Measurements from ENCODE around the gene ZNF474. TPM values are rescaled to one million over a fixed set of nuclear protein-coding genes. Genes with fewer than 3 reads are reported as not detected.

The ZNF474 gene
- total RNA-seq, 3 donors from 2014 or later, result 0.25 to 0.40 TPM; not detected in 1

GRCh38 chr5:122173474-122174415 lies 44.4 kb downstream of the ZNF474 start:
- Mint-ChIP-seq H3K4me3 (no peak overlapping the region), H3K4me1 (ENCODE audit: low read depth) (no peaks in the 10 kb centered on the region), H3K27me3 (ENCODE audit: low read depth) (no peaks in the 10 kb centered on the region), H3K9me3 (no peaks in the 10 kb centered on the region), H3K36me3 (ENCODE audit: insufficient read depth) (no peaks in the 10 kb centered on the region)
- no peak for ATAC-seq
- no peak for DNase-seq

GRCh38 chr5:122175091-122175490 lies 45.7 kb downstream of the ZNF474 start:
- no peaks in the 10 kb centered on the region for H3K27me3 Mint-ChIP-seq (ENCODE audit: low read depth)
- no peaks in the 10 kb centered on the region for H3K4me1 Mint-ChIP-seq (ENCODE audit: low read depth)
- DNase-seq (no peak), ATAC-seq (no peak)
- H3K36me3 Mint-ChIP-seq (ENCODE audit: insufficient read depth), result no peaks in the 10 kb centered on the region
- no peaks in the 10 kb centered on the region for H3K9me3 Mint-ChIP-seq
- no peak overlapping the region for H3K4me3 Mint-ChIP-seq

- peaks cover under 1% of the 10 kb centered on the region for H3K27me3 Mint-ChIP-seq (ENCODE audit: low read depth)
- peaks cover under 1% of the 10 kb centered on the region for H3K4me1 Mint-ChIP-seq (ENCODE audit: low read depth)
- no peak overlapping the region for H3K4me3 Mint-ChIP-seq
- ATAC-seq, result no peak
- H3K36me3 Mint-ChIP-seq (ENCODE audit: insufficient read depth), result no peaks in the 10 kb centered on the region
- no peak for DNase-seq
- H3K9me3 Mint-ChIP-seq, result no peaks in the 10 kb centered on the region
These were observed 46.5 kb downstream of the ZNF474 start for GRCh38 chr5:122175852-122176251.

- DNase-seq (no peak), ATAC-seq (no peak)
- no peak overlapping the region for H3K4me3 Mint-ChIP-seq
- H3K36me3 Mint-ChIP-seq (ENCODE audit: insufficient read depth), result no peaks in the 10 kb centered on the region
- peaks cover 4% of the 10 kb centered on the region for H3K4me1 Mint-ChIP-seq (ENCODE audit: low read depth)
- no peaks in the 10 kb centered on the region for H3K9me3 Mint-ChIP-seq
- peaks cover 4% of the 10 kb centered on the region for H3K27me3 Mint-ChIP-seq (ENCODE audit: low read depth)
These were observed 47.8 kb downstream of the ZNF474 start for GRCh38 chr5:122177161-122177560.

- peaks cover 4% of the 10 kb centered on the region for H3K4me1 Mint-ChIP-seq (ENCODE audit: low read depth)
- no peak overlapping the region for H3K4me3 Mint-ChIP-seq
These were observed 50.4 kb downstream of the ZNF474 start for GRCh38 chr5:122179701-122180100.

GRCh38 chr5:122180146-122180712 lies 50.9 kb downstream of the ZNF474 start:
- peaks cover 4% of the 10 kb centered on the region for H3K4me1 Mint-ChIP-seq (ENCODE audit: low read depth)
- H3K9me3 Mint-ChIP-seq, result no peaks in the 10 kb centered on the region
- DNase-seq, result no peak
- H3K27me3 Mint-ChIP-seq (ENCODE audit: low read depth), result peaks cover 7% of the 10 kb centered on the region
- ATAC-seq, result no peak
- no peak overlapping the region for H3K4me3 Mint-ChIP-seq
- H3K36me3 Mint-ChIP-seq (ENCODE audit: insufficient read depth), result no peaks in the 10 kb centered on the region

More at GRCh38 chr5:122179701-122180100, 50.4 kb downstream of the ZNF474 start:
- ATAC-seq (no peak), DNase-seq (no peak)
- H3K27me3 Mint-ChIP-seq (ENCODE audit: low read depth), result peaks cover 7% of the 10 kb centered on the region
- H3K36me3 Mint-ChIP-seq (ENCODE audit: insufficient read depth), result no peaks in the 10 kb centered on the region
- H3K9me3 Mint-ChIP-seq, result no peaks in the 10 kb centered on the region

- Mint-ChIP-seq H3K27me3 (ENCODE audit: low read depth) (peaks cover 7% of the 10 kb centered on the region), H3K9me3 (no peaks in the 10 kb centered on the region), H3K4me3 (no peak overlapping the region), H3K36me3 (ENCODE audit: insufficient read depth) (no peaks in the 10 kb centered on the region), H3K4me1 (ENCODE audit: low read depth) (peaks cover 4% of the 10 kb centered on the region)
- ATAC-seq (peak; percentile 61 to 65), DNase-seq (no peak)
These were observed 51.7 kb downstream of the ZNF474 start for GRCh38 chr5:122180863-122181548.

GRCh38 chr5:122181863-122182262 lies 52.5 kb downstream of the ZNF474 start:
- H3K4me1 Mint-ChIP-seq (ENCODE audit: low read depth), result peaks cover 4% of the 10 kb centered on the region
- no peak for DNase-seq
- ATAC-seq, result no peak
- H3K9me3 Mint-ChIP-seq, result no peaks in the 10 kb centered on the region
- no peaks in the 10 kb centered on the region for H3K36me3 Mint-ChIP-seq (ENCODE audit: insufficient read depth)
- H3K27me3 Mint-ChIP-seq (ENCODE audit: low read depth), result peaks cover 7% of the 10 kb centered on the region
- no peak overlapping the region for H3K4me3 Mint-ChIP-seq

GRCh38 chr5:122182491-122182921 lies 53.2 kb downstream of the ZNF474 start:
- peaks cover 7% of the 10 kb centered on the region for H3K27me3 Mint-ChIP-seq (ENCODE audit: low read depth)
- H3K4me1 Mint-ChIP-seq (ENCODE audit: low read depth), result peaks cover 4% of the 10 kb centered on the region

GRCh38 chr5:122183098-122183787 lies 53.9 kb downstream of the ZNF474 start:
- ATAC-seq, result no peak

More at GRCh38 chr5:122182491-122182921, 53.2 kb downstream of the ZNF474 start:
- no peaks in the 10 kb centered on the region for H3K36me3 Mint-ChIP-seq (ENCODE audit: insufficient read depth)
- ATAC-seq (no peak), DNase-seq (no peak)
- H3K4me3 Mint-ChIP-seq, result no peak overlapping the region
- H3K9me3 Mint-ChIP-seq, result no peaks in the 10 kb centered on the region

GRCh38 chr5:122183788-122184170 lies 54.4 kb downstream of the ZNF474 start:
- H3K4me1 Mint-ChIP-seq (ENCODE audit: low read depth), result peaks cover 4% of the 10 kb centered on the region
- ATAC-seq, result no peak
- H3K36me3 Mint-ChIP-seq (ENCODE audit: insufficient read depth), result no peaks in the 10 kb centered on the region
- DNase-seq, result no peak
- no peaks in the 10 kb centered on the region for H3K9me3 Mint-ChIP-seq
- H3K4me3 Mint-ChIP-seq, result no peak overlapping the region
- H3K27me3 Mint-ChIP-seq (ENCODE audit: low read depth), result peaks cover 7% of the 10 kb centered on the region

More at GRCh38 chr5:122183098-122183787, 53.9 kb downstream of the ZNF474 start:
- Mint-ChIP-seq H3K9me3 (no peaks in the 10 kb centered on the region), H3K4me3 (no peak overlapping the region), H3K36me3 (ENCODE audit: insufficient read depth) (no peaks in the 10 kb centered on the region), H3K4me1 (ENCODE audit: low read depth) (peaks cover 4% of the 10 kb centered on the region), H3K27me3 (ENCODE audit: low read depth) (peaks cover 7% of the 10 kb centered on the region)
- DNase-seq, result no peak

GRCh38 chr5:122184676-122185255 lies 55.4 kb downstream of the ZNF474 start:
- no peaks in the 10 kb centered on the region for H3K36me3 Mint-ChIP-seq (ENCODE audit: insufficient read depth)
- H3K4me3 Mint-ChIP-seq, result no peak overlapping the region
- no peak for ATAC-seq
- peaks cover 7% of the 10 kb centered on the region for H3K27me3 Mint-ChIP-seq (ENCODE audit: low read depth)
- no peaks in the 10 kb centered on the region for H3K9me3 Mint-ChIP-seq
- DNase-seq, result no peak
- H3K4me1 Mint-ChIP-seq (ENCODE audit: low read depth), result peaks cover 4% of the 10 kb centered on the region

GRCh38 chr5:122187426-122187825 lies 58.1 kb downstream of the ZNF474 start:
- no peak for ATAC-seq
- Mint-ChIP-seq H3K27me3 (ENCODE audit: low read depth) (peaks cover 6% of the 10 kb centered on the region), H3K4me1 (ENCODE audit: low read depth) (no peaks in the 10 kb centered on the region), H3K9me3 (no peaks in the 10 kb centered on the region), H3K36me3 (ENCODE audit: insufficient read depth) (no peaks in the 10 kb centered on the region), H3K4me3 (no peak overlapping the region)
- DNase-seq, result no peak

- H3K36me3 Mint-ChIP-seq (ENCODE audit: insufficient read depth), result no peaks in the 10 kb centered on the region
- peaks cover 6% of the 10 kb centered on the region for H3K27me3 Mint-ChIP-seq (ENCODE audit: low read depth)
- H3K4me1 Mint-ChIP-seq (ENCODE audit: low read depth), result no peaks in the 10 kb centered on the region
- H3K4me3 Mint-ChIP-seq, result no peak overlapping the region
- DNase-seq, result no peak
- ATAC-seq, result no peak
- H3K9me3 Mint-ChIP-seq, result no peaks in the 10 kb centered on the region
These were observed 60.8 kb downstream of the ZNF474 start for GRCh38 chr5:122190156-122190555.
